SU-DHL-6 (cell line): ENCODE data around the gene RAI1.

Source experiments
- EZH2phosphoT487 ChIP-seq: fragments of 200-600 bp; sonication (generic), shearing (Covaris generic); conservative IDR thresholded peaks from 2 replicates; pipeline ENCODE4 v1.6.1; 2018; ENCODE audit warnings: mild to moderate bottlenecking, antibody characterized with exemption, low read length, moderate library complexity, mixed read lengths
- TF ChIP-seq, protein P1 (sequence below): fragments of 200-600 bp; sonication (generic); IDR thresholded peaks from one replicate; pipeline ENCODE4 v1.5.1; 2017; ENCODE audit warnings: antibody characterized with exemption, mild to moderate bottlenecking, low read length, moderate library complexity; ENCODE audit not compliant: insufficient read depth, poor library complexity, severe bottlenecking

DNA sequence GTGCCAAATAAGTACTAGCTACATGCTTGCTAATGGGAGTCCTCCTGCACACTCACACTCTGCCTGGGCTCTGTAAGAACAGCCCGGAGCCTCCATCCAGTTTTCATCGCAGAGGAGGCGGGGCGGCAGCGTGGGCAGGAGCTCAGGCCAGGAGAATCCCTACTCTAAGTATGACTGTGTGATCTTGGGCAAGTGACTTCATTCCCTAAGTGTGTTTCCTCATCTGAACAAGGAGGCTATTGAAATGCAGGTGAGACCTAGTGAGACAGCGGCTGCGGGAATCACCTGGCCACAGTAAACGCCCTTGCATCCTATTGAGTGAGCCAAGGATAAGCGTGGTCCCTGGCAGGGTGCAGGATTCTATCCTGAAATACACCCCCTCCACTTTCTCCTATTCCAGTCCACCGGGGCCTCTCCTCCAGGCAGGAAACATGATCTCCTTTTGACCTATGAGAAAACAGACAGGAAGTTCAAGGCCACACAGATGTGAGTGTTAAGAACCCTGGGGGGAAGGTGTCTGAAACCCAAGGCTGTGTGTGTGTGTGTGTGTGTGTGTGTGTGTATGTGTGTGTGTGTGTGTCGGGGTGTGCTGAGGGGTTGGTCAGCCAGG is 5.2 kb upstream of the RAI1 start:
- TF ChIP-seq, protein P1, sequence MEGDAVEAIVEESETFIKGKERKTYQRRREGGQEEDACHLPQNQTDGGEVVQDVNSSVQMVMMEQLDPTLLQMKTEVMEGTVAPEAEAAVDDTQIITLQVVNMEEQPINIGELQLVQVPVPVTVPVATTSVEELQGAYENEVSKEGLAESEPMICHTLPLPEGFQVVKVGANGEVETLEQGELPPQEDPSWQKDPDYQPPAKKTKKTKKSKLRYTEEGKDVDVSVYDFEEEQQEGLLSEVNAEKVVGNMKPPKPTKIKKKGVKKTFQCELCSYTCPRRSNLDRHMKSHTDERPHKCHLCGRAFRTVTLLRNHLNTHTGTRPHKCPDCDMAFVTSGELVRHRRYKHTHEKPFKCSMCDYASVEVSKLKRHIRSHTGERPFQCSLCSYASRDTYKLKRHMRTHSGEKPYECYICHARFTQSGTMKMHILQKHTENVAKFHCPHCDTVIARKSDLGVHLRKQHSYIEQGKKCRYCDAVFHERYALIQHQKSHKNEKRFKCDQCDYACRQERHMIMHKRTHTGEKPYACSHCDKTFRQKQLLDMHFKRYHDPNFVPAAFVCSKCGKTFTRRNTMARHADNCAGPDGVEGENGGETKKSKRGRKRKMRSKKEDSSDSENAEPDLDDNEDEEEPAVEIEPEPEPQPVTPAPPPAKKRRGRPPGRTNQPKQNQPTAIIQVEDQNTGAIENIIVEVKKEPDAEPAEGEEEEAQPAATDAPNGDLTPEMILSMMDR: no peak
- no peak for TF ChIP-seq EZH2phosphoT487
